ENCODE measurements around the gene ARL8B. TPM values are rescaled to one million over a fixed set of nuclear protein-coding genes. Genes with fewer than 3 reads are reported as not detected.

The ARL8B gene
- polyA plus RNA-seq, 4 donors = 69.6 to 82.8 (median 82.4) TPM

GRCh38 chr3:5201536-5201935, 79.4 kb downstream of the ARL8B start:
- DNase-seq (ENCODE audit: low read depth in 4 of 4, low spot score in 3 of 4) = no peak

GRCh38 chr3:5202222-5202621, 80.1 kb downstream of the ARL8B start:
- DNase-seq (ENCODE audit: low read depth in 4 of 4, low spot score in 3 of 4) = no peak

- DNase-seq (ENCODE audit: low read depth in 4 of 4, low spot score in 3 of 4) = no peak
These were observed 83.3 kb downstream of the ARL8B start for GRCh38 chr3:5205165-5205941.

- no peak for DNase-seq (ENCODE audit: low read depth in 4 of 4, low spot score in 3 of 4)
These were observed 88.8 kb downstream of the ARL8B start for GRCh38 chr3:5210926-5211325.

- DNase-seq (ENCODE audit: low read depth in 4 of 4, low spot score in 3 of 4) = no peak
These were observed 90.8 kb downstream of the ARL8B start for GRCh38 chr3:5212628-5213573.

- no peak for DNase-seq (ENCODE audit: low read depth in 4 of 4, low spot score in 3 of 4)
These were observed 91.5 kb downstream of the ARL8B start for GRCh38 chr3:5213574-5213966.

GRCh38 chr3:5214352-5214751, 92.3 kb downstream of the ARL8B start:
- no peak for DNase-seq (ENCODE audit: low read depth in 4 of 4, low spot score in 3 of 4)

- DNase-seq (ENCODE audit: low read depth in 4 of 4, low spot score in 3 of 4) = no peak
These were observed 95.9 kb downstream of the ARL8B start for GRCh38 chr3:5217824-5218595.

GRCh38 chr3:5218815-5219214, 96.7 kb downstream of the ARL8B start:
- no peak for DNase-seq (ENCODE audit: low read depth in 4 of 4, low spot score in 3 of 4)

GRCh38 chr3:5219216-5219615, 97.1 kb downstream of the ARL8B start:
- DNase-seq (ENCODE audit: low read depth in 4 of 4, low spot score in 3 of 4) = no peak

GRCh38 chr3:5220193-5220592, 98.1 kb downstream of the ARL8B start:
- DNase-seq (ENCODE audit: low read depth in 4 of 4, low spot score in 3 of 4) = no peak

GRCh38 chr3:5220667-5221431, 98.8 kb downstream of the ARL8B start:
- DNase-seq (ENCODE audit: low read depth in 4 of 4, low spot score in 3 of 4) = no peak

GRCh38 chr3:5221701-5222100, 99.6 kb downstream of the ARL8B start:
- DNase-seq (ENCODE audit: low read depth in 4 of 4, low spot score in 3 of 4) = no peak

GRCh38 chr3:5222283-5223005, 100.4 kb downstream of the ARL8B start:
- DNase-seq (ENCODE audit: low read depth in 4 of 4, low spot score in 3 of 4) = no peak

- no peak for DNase-seq (ENCODE audit: low read depth in 4 of 4, low spot score in 3 of 4)
These were observed 104.7 kb downstream of the ARL8B start for GRCh38 chr3:5226783-5227182.

- DNase-seq (ENCODE audit: low read depth in 4 of 4, low spot score in 3 of 4) = no peak
These were observed 105.7 kb downstream of the ARL8B start for GRCh38 chr3:5227812-5228211.

GRCh38 chr3:5229414-5229813, 107.3 kb downstream of the ARL8B start:
- DNase-seq (ENCODE audit: low read depth in 4 of 4, low spot score in 3 of 4) = no peak
